ENCODE results near the gene BORCS5.

- TF ChIP-seq POLR2A (IDR thresholded peaks at IDR 0.05) = no peak
- TF ChIP-seq, protein P1, sequence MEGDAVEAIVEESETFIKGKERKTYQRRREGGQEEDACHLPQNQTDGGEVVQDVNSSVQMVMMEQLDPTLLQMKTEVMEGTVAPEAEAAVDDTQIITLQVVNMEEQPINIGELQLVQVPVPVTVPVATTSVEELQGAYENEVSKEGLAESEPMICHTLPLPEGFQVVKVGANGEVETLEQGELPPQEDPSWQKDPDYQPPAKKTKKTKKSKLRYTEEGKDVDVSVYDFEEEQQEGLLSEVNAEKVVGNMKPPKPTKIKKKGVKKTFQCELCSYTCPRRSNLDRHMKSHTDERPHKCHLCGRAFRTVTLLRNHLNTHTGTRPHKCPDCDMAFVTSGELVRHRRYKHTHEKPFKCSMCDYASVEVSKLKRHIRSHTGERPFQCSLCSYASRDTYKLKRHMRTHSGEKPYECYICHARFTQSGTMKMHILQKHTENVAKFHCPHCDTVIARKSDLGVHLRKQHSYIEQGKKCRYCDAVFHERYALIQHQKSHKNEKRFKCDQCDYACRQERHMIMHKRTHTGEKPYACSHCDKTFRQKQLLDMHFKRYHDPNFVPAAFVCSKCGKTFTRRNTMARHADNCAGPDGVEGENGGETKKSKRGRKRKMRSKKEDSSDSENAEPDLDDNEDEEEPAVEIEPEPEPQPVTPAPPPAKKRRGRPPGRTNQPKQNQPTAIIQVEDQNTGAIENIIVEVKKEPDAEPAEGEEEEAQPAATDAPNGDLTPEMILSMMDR (IDR thresholded peaks at IDR 0.05) = no peak
- no peak for TF ChIP-seq EP300 (IDR thresholded peaks at IDR 0.05)
Observed at GRCh38 chr12:12452326-12452902, 95.5 kb downstream of the BORCS5 start.
